HEK293T (cell line): ENCODE measurements around the gene IER3.

Source experiments
- FOXK2 ChIP-seq: fragments of 450-650 bp; IDR thresholded peaks from 2 replicates; pipeline ENCODE4 v1.6.1; 2016; ENCODE audit warnings: mild to moderate bottlenecking
- L3MBTL2 ChIP-seq: fragments of 450-650 bp; conservative IDR thresholded peaks from 2 replicates; pipeline ENCODE4 v1.6.1; 2016; ENCODE audit warnings: mild to moderate bottlenecking

DNA sequence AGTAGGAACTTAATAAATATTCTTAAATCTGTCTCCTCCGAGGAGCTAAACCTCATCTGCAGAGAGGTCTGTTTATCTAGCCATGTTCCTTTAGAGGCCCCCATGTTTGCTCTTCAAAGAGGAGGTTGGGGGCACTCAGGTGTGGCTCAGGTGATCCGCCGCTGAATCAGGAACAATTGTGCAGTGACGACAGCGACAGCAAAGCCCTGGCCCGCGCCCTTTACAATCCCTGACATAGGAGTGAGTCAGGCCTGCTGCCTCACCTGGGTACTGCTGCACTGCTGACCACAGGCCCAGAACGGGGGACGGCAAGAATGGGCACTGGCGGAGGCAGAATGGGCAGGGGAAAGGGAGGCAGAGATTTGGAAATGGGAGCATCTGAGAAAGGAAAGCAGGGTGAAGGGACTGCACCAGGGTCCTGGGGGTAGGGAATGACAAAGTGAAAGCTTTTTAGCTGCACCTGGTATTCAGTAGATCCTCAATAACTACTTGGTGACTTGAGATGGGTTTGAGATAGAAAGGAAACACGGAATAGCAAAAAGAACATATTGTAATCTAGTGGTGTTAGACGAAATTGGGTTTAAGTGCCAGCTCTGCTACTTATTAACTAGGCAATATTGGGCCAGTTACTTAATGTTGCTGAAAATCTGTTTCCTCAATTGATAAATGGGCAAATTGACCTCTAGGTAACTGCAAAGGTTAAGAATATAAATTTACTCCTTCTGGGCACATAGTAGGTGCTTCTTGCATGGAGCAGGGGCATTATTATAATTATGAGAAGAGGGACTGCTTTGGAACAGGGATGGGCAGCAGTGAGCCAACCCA, 5.4 kb upstream of the IER3 start:
- TF ChIP-seq L3MBTL2 (no peak), FOXK2 (no peak)
